GM10248 (cell line): ENCODE results near the gene GPR162.
"Not testable (repeated sequence)": the region's sequence is repeated elsewhere in the genome, so short reads cannot be mapped to it uniquely, and the experiment has no call there.

ENCODE experiments used
- CTCF ChIA-PET: fragments of 300-600 bp; sonication (Branson Sonifier 250); formaldehyde crosslinking; extraction: SDS; loops from one replicate; lab custom pipeline; 2021; ENCODE audit warnings: antibody characterized with exemption; lab: Yijun Ruan, JAX
- POLR2A ChIA-PET: fragments of 350-650 bp; sonication (Branson Sonifier 250); formaldehyde crosslinking; extraction: SDS; loops from one replicate; lab custom pipeline; 2020; ENCODE audit warnings: antibody characterized with exemption; lab: Yijun Ruan, JAX
- DNase-seq: peaks from one replicate; pipeline ENCODE4 v3.0.0; 2012; ENCODE audit errors: extremely low spot score
- CTCF ChIP-seq: IDR thresholded peaks from 2 replicates; pipeline ENCODE4 v1.5.1; 2012; ENCODE audit warnings: mild to moderate bottlenecking, low read depth; ENCODE audit errors: extremely low read depth, missing control alignments, control extremely low read depth

Gene GPR162

GRCh38 chr12:6858799-6859198 is 37.2 kb downstream of the GPR162 start:
- DNase-seq = no peak
- TF ChIP-seq CTCF = no peak
- ChIA-PET POLR2A (interaction anchor here (1.4 kb wide), 1 partner anchor 8 kb away, joined by 3 read pairs; the partner anchor contains the start of gene TPI1), CTCF (interaction anchor here (1.0 to 3.2 kb wide), 3 partner anchors 10 to 28 kb away, joined by 3 to 12 read pairs (median 3); partner anchors contain the start of gene SPSB2)

GRCh38 chr12:6860116-6860515 is 38.5 kb downstream of the GPR162 start:
- no peak for TF ChIP-seq CTCF
- DNase-seq = no peak
- ChIA-PET CTCF (interaction anchor here (2.1 to 3.2 kb wide), 3 partner anchors 9 to 12 kb away, joined by 6 to 12 read pairs (median 11); partner anchors contain the start of genes CDCA3 and SPSB2), POLR2A (no interaction called here)

GRCh38 chr12:6860942-6861341 is 39.3 kb downstream of the GPR162 start:
- CTCF ChIA-PET = interaction anchor here (2.1 to 3.2 kb wide), 3 partner anchors 8 to 11 kb away, joined by 6 to 12 read pairs (median 11); partner anchors contain the start of genes CDCA3 and SPSB2
- POLR2A ChIA-PET = interaction anchor here (0.8 kb wide), 1 partner anchor 10 kb away, joined by 6 read pairs; the partner anchor contains the start of genes CDCA3 and USP5
- no peak for TF ChIP-seq CTCF
- no peak for DNase-seq

GRCh38 chr12:6861391-6861790 is 39.8 kb downstream of the GPR162 start:
- ChIA-PET POLR2A (interaction anchor here (0.8 kb wide), 1 partner anchor 10 kb away, joined by 6 read pairs; the partner anchor contains the start of genes CDCA3 and USP5), CTCF (interaction anchor here (2.1 to 3.2 kb wide), 3 partner anchors 8 to 10 kb away, joined by 6 to 12 read pairs (median 11); partner anchors contain the start of genes CDCA3 and SPSB2)
- TF ChIP-seq CTCF = no peak
- DNase-seq = no peak

- no peak for TF ChIP-seq CTCF
- ChIA-PET POLR2A (interaction anchor here (0.6 kb wide), 1 partner anchor 12 kb away, joined by 3 read pairs; the partner anchor contains the start of gene CDCA3), CTCF (interaction anchor here (0.6 to 11.3 kb wide), 2 partner anchors 10 to 19 kb away, joined by 3 to 130 read pairs; partner anchors contain the start of genes CDCA3 and USP5)
Observed at GRCh38 chr12:6863033-6863432, 41.4 kb downstream of the GPR162 start.

GRCh38 chr12:6863586-6864321 is 42.1 kb downstream of the GPR162 start:
- POLR2A ChIA-PET = no interaction called here
- CTCF ChIA-PET = interaction anchor here (11.3 kb wide), 1 partner anchor 10 kb away, joined by 130 read pairs; the partner anchor contains the start of genes CDCA3 and USP5
- no peak for TF ChIP-seq CTCF
- DNase-seq = no peak

More at GRCh38 chr12:6863033-6863432, 41.4 kb downstream of the GPR162 start:
- no peak for DNase-seq

- CTCF ChIA-PET = interaction anchor here (0.7 to 11.3 kb wide), 5 partner anchors 12 to 80 kb away, joined by 3 to 130 read pairs (median 3); partner anchors contain the start of genes CDCA3 and USP5
- POLR2A ChIA-PET, DNase-seq: not testable (repeated sequence)
Observed at GRCh38 chr12:6865307-6865706, 43.7 kb downstream of the GPR162 start.
